K562 (cell line): Measurements from ENCODE around the gene BRD7. TPM values are rescaled to one million over a fixed set of nuclear protein-coding genes. Genes with fewer than 3 reads are reported as not detected.

Experiments used
- ATAC-seq: fragments of 200-7000 bp; cut with Tn5 transposase; 3 replicates; pipeline ENCODE4 v1.9.1; 2020; ENCODE audit warnings: moderate library complexity
- BruUV-seq: library from RNA; stranded (reverse); fragments of 400-500 nt; replicated peaks from 2 replicates; lab custom pipeline; 2021; lab: Mats Ljungman, UMichigan
- CTCF ChIA-PET: fragments of 300-600 bp; formaldehyde crosslinking; extraction: SDS; loops from one replicate; lab custom pipeline; 2021; ENCODE audit warnings: low intra/inter-chr PET ratio; lab: Yijun Ruan, JAX
- POLR2A ChIA-PET: fragments of 300-600, 350-650 bp; sonication (Branson Sonifier 250); formaldehyde crosslinking; extraction: SDS; loops from one replicate; lab custom pipeline; 2021; ENCODE audit warnings: antibody characterized with exemption, inconsistent platforms; lab: Yijun Ruan, JAX
- DNase-seq, 4 experiments: peaks; one replicate each; pipeline versions ENCODE4 v3.0.0 to v3.0.0-alpha.2; 2011 to 2018; ENCODE audit warnings: low spot score in 3 of 4, mixed read lengths in 3 of 4; ENCODE audit errors: extremely low read depth in 1 of 4
- FAIRE-seq: peaks from 2 replicates; lab custom pipeline; 2011; peaks lifted over from hg19 to GRCh38; lab: Jason Lieb, UNC
- H2AFZ ChIP-seq: 2 replicates; pipeline ENCODE4 v1.6.0; 2011; ENCODE audit warnings: low read depth, low read length, control low read depth, inconsistent platforms
- H3K27ac ChIP-seq: fragments of 200-600 bp; 3 replicates; pipeline ENCODE4 v1.8.0; 2011; ENCODE audit warnings: low read depth, mild to moderate bottlenecking, control low read depth, inconsistent platforms, low read length, moderate library complexity, mixed read lengths; ENCODE audit errors: extremely low read depth
- H3K27me3 ChIP-seq, 2 experiments: fragments of 300-600 bp in 1 of 2; 2 replicates in 1 of 2; 3 replicates in 1 of 2; pipeline versions ENCODE4 v1.6.0 to v1.8.0; 2011; ENCODE audit warnings: inconsistent platforms in 2 of 2, low read length in 2 of 2, mild to moderate bottlenecking in 1 of 2, mixed read lengths in 1 of 2, moderate library complexity in 1 of 2; ENCODE audit not compliant: control insufficient read depth in 2 of 2, insufficient read depth in 2 of 2
- H3K36me3 ChIP-seq: fragments of 300-600 bp; 3 replicates; pipeline ENCODE4 v1.8.0; 2011; ENCODE audit warnings: mild to moderate bottlenecking, low read length, inconsistent platforms; ENCODE audit not compliant: control insufficient read depth, insufficient read depth
- H3K4me1 ChIP-seq, 2 experiments: fragments of 200-600 bp in 1 of 2; replicated peaks in 1 of 2; 2 replicates in 1 of 2; 3 replicates in 1 of 2; pipeline versions ENCODE4 v1.5.1 to v1.8.0; 2011; ENCODE audit warnings: inconsistent platforms in 2 of 2, low read length in 2 of 2, mild to moderate bottlenecking in 1 of 2, mixed read lengths in 1 of 2, moderate library complexity in 1 of 2; ENCODE audit not compliant: control insufficient read depth in 2 of 2, insufficient read depth in 2 of 2
- H3K4me2 ChIP-seq: 2 replicates; pipeline ENCODE4 v1.6.1; 2011; ENCODE audit warnings: low read length, control low read depth, inconsistent platforms, mixed read lengths; ENCODE audit not compliant: insufficient read depth
- H3K4me3 ChIP-seq: fragments of 200-600 bp; sonication (generic), shearing (Covaris generic); 2 replicates; pipeline ENCODE4 v1.5.1; 2016; ENCODE audit warnings: control low read depth, inconsistent platforms
- H3K79me2 ChIP-seq: fragments of 200-600 bp; 3 replicates; pipeline ENCODE4 v1.8.0; 2011; ENCODE audit warnings: low read length, inconsistent platforms; ENCODE audit not compliant: control insufficient read depth, insufficient read depth
- H3K9ac ChIP-seq, 2 experiments: 2 replicates each; pipeline versions ENCODE4 v1.6.0 to v1.6.1; 2011; ENCODE audit warnings: low read depth in 2 of 2, low read length in 2 of 2, control low read depth in 1 of 2, inconsistent platforms in 1 of 2, mild to moderate bottlenecking in 1 of 2, mixed read lengths in 1 of 2; ENCODE audit not compliant: insufficient read depth in 1 of 2
- H3K9me1 ChIP-seq: one replicate; pipeline ENCODE4 v1.6.0; 2011; ENCODE audit warnings: inconsistent platforms, mild to moderate bottlenecking, low read length, moderate library complexity; ENCODE audit not compliant: control insufficient read depth, insufficient read depth
- H3K9me3 ChIP-seq: replicated peaks from 2 replicates; pipeline ENCODE4 v1.5.1; 2011; ENCODE audit warnings: low read depth, low read length, inconsistent platforms; ENCODE audit not compliant: control insufficient read depth, insufficient read depth
- H4K20me1 ChIP-seq: replicated peaks from 2 replicates; pipeline ENCODE4 v1.6.1; 2011; ENCODE audit warnings: low read length, inconsistent platforms, mixed read lengths; ENCODE audit not compliant: control insufficient read depth, insufficient read depth
- CEBPB ChIP-seq: fragments of 450-650 bp; IDR thresholded peaks from 2 replicates; pipeline ENCODE4 v1.6.1; 2016; ENCODE audit warnings: missing genetic modification characterization, missing compliant biosample characterization
- GABPA ChIP-seq: fragments of 200-800 bp; sonication (Bioruptor generic); conservative IDR thresholded peaks from 2 replicates; pipeline ENCODE4 v1.6.1; 2016; ENCODE audit warnings: low read depth, missing genetic modification characterization, missing compliant biosample characterization
- ZNF280A ChIP-seq: fragments of 450-650 bp; IDR thresholded peaks from 2 replicates; pipeline ENCODE4 v1.6.1; 2018; ENCODE audit warnings: mild to moderate bottlenecking, low read depth; ENCODE audit not compliant: partially characterized antibody
- WGBS: fragments of 100-300 bp; shearing (Covaris generic); methylation state at CpG from one replicate; pipeline ENCODE4 v1.1.6; 2016; ENCODE audit warnings: low coverage, mixed read lengths; ENCODE audit not compliant: insufficient coverage; ENCODE audit errors: missing lambda C conversion rate; 5-methylcytosine and 5-hydroxymethylcytosine counted together
- in situ Hi-C: fragments of 300-500 bp; cut with MboI; formaldehyde crosslinking; loops from 4 replicates; pipeline ENCODE4 v1.15.0; 2018; ENCODE audit warnings: inconsistent platforms, mixed read lengths
- intact Hi-C: fragments of 100-400 bp; cut with micrococcal nuclease; formaldehyde crosslinking; loops from 2 replicates; pipeline ENCODE4 v1.14.2; 2022
- polyA plus RNA-seq, 8 experiments: library from polyadenylated mRNA; depleted of rRNA in 4 of 8; stranded (reverse) in 5 of 8; unstranded in 3 of 8; fragments of >200 nt; fragmentation: Nextera tagmentation in 2 of 8; fragmentation: Illumina TruSeq in 1 of 8; extraction: Ambion mirVana in 2 of 8; extraction: Trizol in 1 of 8; gene quantifications; 2 replicates each; pipeline versions ENCODE4 v1.2.1 to v1.2.3, GENCODE V29; 2011 to 2014; ENCODE audit warnings: inconsistent platforms in 1 of 8, missing spikeins in 1 of 8
- total RNA-seq, 7 experiments: library from RNA; depleted of rRNA in 6 of 7; stranded (reverse); fragments of >200 nt in 6 of 7; fragmentation: Illumina TruSeq in 2 of 7; extraction: Trizol in 2 of 7; gene quantifications; 2 replicates each; pipeline versions ENCODE4 v1.2.1 to v1.2.3, GENCODE V29; 2011 to 2021; ENCODE audit warnings: low replicate concordance in 1 of 7

Gene BRD7
- total and polyA plus RNA-seq, 9 of the 15 experiments (the other 6 are each of a cell fraction or from before 2014, with no cell fraction given) = 20.6 to 101 (median 68.7) TPM

GRCh38 chr16:50286681-50287080 lies 82.1 kb downstream of the BRD7 start (continued):
- peak; percentile 12 for TF ChIP-seq ZNF280A

GRCh38 chr16:50285406-50286003 lies 83.3 kb downstream of the BRD7 start:
- ChIA-PET POLR2A (interaction anchor here (0.6 kb wide), 1 partner anchor 10 kb away, joined by 3 read pairs; no protein-coding TSS in a partner anchor), CTCF (no interaction called here)
- no peak overlapping the region for H3K4me2 ChIP-seq
- peaks cover 80% of the 10 kb centered on the region; the same call in 2 of the 3 replicates for H3K36me3 ChIP-seq
- FAIRE-seq = no peak
- peaks cover 21% of the 10 kb centered on the region for H4K20me1 ChIP-seq
- H3K9me3 ChIP-seq = peaks cover 2% of the 10 kb centered on the region
- 88% methylated on average over 5 of the region's 5 CpGs for WGBS
- no peaks in the 10 kb centered on the region for H3K27me3 ChIP-seq
- BruUV-seq = no TSS peak
- in situ Hi-C loops = no loop called here
- DNase-seq = no peak
- H3K4me3 ChIP-seq = no peak overlapping the region
- peaks cover 26 to 47% of the 10 kb centered on the region in 2 experiments for H3K4me1 ChIP-seq
- intact Hi-C loops = no loop called here
- H2AFZ ChIP-seq = no peak overlapping the region
- ATAC-seq = no peak
- 0 out of 2 replicates have a peak, but pooled peaks have one; percentile 7 for TF ChIP-seq CEBPB (tag)
- no peak for TF ChIP-seq GABPA (tag)
- TF ChIP-seq, all 486 proteins: peak for 1
- no peak overlapping the region for H3K9ac ChIP-seq
- peaks cover 9% of the 10 kb centered on the region for H3K9me1 ChIP-seq
- no peak overlapping the region for H3K27ac ChIP-seq
- H3K79me2 ChIP-seq = peaks cover 74% of the 10 kb centered on the region
